Measurements from ENCODE around the gene NUDT6.

DNA sequence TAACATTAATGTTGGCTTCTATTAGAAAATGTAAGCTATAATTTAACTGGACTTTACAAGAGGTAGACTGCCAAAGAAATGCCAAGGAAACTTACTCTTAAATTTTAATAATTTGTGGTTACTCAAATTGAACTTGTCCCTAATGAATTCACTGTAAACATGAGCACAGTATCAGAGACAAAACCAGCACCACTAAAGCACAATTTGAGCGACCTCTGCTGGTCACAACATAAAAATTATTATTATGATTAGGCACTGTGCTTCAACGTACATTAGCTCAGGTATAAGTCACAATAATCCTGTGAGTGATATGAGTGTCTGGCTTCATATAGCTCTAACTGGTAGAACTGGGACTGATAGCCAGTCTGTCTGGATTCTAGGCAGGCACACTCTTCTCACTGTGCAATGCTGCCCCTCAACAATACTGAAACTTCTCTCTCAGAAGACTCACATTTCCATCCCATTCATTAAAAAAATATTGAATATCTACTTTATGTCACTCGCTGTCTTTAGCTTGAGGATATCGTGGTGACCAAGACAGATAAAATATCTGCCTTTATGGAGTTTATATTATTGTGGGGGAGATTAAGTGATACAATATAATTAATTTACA lies 8.0 kb downstream of the NUDT6 start:
- TF ChIP-seq CREB1 (IDR thresholded peaks at IDR 0.05; ENCODE audit: low read depth) (no peak), CEBPB (IDR thresholded peaks at IDR 0.05) (no peak), EP300 (IDR thresholded peaks at IDR 0.05; ENCODE audit: borderline replicate concordance) (no peak), RAD21 (IDR thresholded peaks at IDR 0.05; ENCODE audit: low read depth) (peak; percentile 77), FOXM1 (IDR thresholded peaks at IDR 0.05; ENCODE audit: borderline replicate concordance, low read depth) (no peak), TAF1 (IDR thresholded peaks at IDR 0.05; ENCODE audit: low read depth) (no peak), YY1 (IDR thresholded peaks at IDR 0.05; ENCODE audit: low read depth) (no peak), TCF12 (IDR thresholded peaks at IDR 0.05; ENCODE audit: low read depth) (no peak)
- TF ChIP-seq, protein P1, sequence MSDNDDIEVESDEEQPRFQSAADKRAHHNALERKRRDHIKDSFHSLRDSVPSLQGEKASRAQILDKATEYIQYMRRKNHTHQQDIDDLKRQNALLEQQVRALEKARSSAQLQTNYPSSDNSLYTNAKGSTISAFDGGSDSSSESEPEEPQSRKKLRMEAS (IDR thresholded peaks at IDR 0.05): no peak
- TF ChIP-seq, protein P2, sequence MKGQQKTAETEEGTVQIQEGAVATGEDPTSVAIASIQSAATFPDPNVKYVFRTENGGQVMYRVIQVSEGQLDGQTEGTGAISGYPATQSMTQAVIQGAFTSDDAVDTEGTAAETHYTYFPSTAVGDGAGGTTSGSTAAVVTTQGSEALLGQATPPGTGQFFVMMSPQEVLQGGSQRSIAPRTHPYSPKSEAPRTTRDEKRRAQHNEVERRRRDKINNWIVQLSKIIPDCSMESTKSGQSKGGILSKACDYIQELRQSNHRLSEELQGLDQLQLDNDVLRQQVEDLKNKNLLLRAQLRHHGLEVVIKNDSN (IDR thresholded peaks at IDR 0.05): no peak
- TF ChIP-seq, protein P3, sequence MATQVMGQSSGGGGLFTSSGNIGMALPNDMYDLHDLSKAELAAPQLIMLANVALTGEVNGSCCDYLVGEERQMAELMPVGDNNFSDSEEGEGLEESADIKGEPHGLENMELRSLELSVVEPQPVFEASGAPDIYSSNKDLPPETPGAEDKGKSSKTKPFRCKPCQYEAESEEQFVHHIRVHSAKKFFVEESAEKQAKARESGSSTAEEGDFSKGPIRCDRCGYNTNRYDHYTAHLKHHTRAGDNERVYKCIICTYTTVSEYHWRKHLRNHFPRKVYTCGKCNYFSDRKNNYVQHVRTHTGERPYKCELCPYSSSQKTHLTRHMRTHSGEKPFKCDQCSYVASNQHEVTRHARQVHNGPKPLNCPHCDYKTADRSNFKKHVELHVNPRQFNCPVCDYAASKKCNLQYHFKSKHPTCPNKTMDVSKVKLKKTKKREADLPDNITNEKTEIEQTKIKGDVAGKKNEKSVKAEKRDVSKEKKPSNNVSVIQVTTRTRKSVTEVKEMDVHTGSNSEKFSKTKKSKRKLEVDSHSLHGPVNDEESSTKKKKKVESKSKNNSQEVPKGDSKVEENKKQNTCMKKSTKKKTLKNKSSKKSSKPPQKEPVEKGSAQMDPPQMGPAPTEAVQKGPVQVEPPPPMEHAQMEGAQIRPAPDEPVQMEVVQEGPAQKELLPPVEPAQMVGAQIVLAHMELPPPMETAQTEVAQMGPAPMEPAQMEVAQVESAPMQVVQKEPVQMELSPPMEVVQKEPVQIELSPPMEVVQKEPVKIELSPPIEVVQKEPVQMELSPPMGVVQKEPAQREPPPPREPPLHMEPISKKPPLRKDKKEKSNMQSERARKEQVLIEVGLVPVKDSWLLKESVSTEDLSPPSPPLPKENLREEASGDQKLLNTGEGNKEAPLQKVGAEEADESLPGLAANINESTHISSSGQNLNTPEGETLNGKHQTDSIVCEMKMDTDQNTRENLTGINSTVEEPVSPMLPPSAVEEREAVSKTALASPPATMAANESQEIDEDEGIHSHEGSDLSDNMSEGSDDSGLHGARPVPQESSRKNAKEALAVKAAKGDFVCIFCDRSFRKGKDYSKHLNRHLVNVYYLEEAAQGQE (IDR thresholded peaks at IDR 0.05; ENCODE audit: low read depth): no peak

Data from Ishikawa (cell line).